ENCODE measurements around the gene WNT10A.
A peak's percentile ranks its signal among the peaks of the same experiment; 100 is the strongest.
"Not testable (repeated sequence)": the region's sequence is repeated elsewhere in the genome, so short reads cannot be mapped to it uniquely, and the experiment has no call there.

WNT10A gene

DNA sequence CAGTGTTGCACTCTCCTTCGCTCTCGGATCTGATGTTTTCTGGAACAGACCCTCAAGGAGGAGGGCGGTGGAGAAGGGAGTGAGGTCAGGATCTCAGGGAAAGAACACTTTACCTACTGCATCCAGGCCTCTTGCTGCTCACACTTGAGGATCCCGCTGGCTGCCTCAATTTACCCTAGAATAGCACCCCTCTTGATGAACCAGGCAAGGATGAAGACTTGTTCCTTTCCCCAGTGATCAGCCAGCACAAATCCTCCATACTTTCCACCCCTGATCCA is 14.2 kb downstream of the WNT10A start:
- DNase-seq: no peak

DNA sequence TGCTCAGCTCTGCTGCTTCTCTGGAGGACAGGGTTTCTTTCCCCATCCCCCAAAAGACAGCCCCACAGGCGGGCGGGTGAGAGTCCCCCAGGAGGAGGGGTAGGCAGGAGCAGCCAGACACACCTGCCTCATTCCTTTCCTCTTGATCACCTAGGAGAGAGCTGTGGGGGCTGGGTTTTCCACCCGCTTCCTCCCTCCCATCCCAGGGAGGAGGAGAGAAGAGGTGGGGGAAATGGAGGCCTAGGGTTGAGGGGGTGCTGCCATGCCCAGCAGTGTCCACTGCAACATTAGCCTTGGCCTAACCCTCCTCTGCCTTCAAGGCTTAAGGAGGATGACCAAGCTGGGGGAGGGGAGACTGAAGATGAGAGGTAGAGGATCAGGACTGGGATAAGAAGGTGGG is 14.7 kb downstream of the WNT10A start:
- no peak for DNase-seq

DNA sequence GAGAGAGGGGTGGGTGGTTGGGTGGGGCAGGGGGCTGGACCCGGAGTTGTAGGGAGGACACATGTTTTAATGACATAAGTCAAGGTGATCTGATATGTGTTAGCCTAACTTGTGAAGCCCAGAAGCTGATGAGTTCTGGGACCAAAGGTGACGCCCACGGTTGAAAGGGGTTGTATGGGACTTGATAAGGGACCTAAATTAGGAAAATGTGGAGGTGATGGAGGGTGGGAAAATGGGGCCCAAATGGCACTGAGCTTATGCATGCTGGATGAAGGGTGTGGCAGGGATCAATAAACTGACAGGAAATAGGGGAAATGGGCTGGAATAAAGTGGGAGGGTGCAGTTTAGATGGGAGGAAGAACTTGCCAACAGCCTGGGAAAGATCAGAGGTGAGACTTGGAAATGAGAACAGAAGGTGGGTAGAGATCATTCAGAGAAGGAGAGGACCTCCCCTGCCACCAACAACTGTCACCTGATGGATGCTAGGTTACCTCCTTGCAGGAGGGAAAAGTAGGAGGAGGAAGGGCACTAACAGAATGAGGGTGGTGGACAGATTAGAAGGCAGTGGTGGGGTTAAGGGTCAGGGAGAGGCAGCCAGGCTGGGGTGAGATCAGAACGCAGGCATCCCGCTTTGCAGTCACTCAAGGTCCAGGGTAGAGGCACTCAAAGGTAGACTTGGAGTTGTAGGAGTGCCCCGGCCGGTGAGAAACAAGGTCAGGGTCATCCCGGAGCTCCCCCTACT is 15.3 kb downstream of the WNT10A start:
- peak; percentile 29 for DNase-seq

DNA sequence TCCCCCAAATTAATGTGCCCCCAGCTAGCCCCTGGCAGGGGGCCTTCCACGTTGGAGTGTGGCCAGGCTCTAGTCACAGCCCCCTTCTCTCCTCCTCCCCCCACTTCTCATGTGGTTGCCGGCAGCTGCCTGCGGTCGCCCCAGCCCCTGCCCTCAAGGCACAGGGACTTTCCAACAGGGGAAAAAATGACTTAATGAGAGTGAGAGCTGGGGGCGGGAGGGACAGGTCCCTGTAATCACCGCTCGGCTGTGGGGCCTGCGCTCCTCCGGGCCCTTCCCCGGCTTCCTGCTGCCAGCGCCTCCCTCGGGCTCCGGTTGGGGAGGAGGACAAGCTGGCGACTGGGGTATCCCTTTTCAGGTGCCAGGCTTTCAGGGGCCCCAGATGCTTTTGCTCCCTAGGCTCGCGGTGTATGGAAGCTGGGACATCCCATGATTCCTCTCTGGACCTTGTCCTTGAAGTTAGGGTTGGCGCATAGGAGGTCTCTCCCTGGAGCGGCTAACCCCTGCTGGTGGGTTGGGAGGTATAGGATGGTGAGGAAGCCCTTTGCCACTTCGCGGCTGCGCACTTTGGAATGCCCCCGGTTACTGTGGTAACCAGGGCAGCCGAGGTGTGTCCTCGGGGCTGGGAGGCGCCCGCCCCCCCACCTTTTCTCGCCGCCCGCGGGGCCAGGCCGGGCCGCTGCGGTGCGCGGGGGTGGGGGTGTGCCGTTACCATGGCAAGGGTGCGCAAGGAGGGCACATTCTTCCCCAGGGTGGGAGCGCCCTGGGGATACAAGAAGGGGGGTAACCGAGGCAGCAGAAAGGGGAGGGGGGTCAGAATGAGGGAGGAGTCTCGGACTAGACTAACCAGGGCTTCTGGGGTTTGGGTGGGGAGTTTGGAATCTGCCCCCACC is 16.1 kb downstream of the WNT10A start:
- DNase-seq: peak; percentile 82

DNA sequence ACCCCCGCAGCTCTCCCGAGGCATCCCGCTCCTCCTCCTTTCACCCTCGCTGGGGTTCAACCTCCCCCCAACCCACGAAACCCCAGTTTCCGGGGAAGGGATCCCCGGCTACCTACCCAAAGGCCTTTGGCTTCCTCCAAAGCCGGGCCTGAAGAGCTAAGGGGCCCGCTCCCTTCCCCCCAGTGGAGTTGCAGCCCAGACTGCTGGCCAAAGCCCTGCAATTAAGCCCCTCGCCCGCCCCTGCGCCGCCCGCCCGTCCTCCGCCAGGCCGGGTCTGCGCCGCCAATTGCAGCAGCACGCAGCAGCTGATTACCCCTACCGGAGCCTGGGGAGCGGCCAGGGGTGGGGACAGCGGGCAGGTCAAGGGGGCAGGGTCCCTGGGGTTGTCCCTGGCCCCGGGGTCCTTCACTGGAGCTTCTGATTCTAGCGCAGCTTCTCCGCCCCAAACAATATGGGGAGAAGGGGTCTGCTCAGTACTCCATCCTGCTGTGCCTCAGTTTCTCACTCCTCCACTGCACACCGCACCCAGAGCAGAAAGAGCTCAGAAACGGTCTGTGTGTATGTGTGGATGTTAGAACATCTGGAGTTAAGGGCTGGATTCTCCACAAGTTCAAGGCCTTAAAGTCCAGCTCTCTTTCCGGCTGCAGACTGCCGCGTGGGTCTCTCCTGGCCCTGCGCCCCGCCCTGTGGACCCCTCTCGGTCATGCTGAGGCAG is 16.9 kb downstream of the WNT10A start:
- DNase-seq: peak; percentile 40

DNA sequence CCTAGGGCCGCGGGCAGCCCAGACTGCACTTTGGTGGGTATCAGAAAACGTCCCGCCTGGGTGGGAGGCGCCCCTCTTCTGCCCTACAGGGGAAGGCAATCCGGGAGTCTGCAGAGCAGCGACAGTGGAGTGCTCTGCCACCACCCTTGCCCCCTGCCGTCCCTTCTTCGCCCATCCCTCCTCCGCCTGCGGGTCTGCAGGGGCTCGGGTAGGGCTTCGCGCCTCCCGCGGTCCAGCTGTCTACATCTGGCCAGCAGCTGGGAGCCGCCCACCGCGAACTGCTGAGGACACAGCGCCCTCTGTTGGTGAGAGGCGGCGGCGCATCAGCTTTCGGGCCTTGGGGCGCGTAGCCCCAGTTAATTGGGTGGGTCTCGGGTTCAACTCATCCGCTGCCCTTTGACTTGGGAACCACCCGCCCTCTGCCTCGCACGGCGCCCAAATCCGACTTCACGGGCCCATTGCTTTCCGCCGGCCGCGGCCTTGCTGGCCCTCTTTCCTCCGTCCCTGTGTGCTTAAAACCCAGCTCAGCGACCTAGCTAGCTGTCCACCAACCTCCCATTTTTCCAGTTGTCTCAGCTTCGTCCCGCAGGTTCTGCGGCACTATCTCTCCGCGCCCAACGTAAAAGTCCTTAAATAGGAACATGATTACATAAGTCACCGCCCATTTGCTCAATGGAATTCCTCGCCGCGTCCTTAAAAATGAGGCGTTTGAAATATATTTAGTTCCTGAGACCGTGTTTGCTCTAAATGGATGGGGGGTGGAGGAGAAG is 17.6 kb downstream of the WNT10A start:
- DNase-seq: peak; percentile 67

DNA sequence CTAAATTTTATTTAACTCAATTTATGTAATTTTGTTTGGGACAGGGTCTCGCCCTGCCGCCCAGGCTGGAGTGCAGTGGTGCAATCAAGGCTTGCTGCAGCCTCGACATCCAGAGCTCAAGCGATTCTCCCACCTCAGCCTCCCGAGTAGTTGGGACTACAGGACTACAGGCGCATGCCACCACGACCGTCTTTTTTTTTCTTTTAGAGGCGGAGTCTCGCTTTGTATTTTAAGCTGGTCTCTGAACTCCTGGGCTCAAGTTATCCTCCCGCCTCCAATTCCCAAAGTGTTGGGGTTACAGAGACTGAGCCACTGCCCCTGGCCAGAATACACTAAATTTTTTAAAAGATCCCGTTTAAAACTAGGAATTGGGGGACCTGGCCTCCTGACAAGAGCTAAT is 18.5 kb downstream of the WNT10A start:
- no peak for DNase-seq

DNA sequence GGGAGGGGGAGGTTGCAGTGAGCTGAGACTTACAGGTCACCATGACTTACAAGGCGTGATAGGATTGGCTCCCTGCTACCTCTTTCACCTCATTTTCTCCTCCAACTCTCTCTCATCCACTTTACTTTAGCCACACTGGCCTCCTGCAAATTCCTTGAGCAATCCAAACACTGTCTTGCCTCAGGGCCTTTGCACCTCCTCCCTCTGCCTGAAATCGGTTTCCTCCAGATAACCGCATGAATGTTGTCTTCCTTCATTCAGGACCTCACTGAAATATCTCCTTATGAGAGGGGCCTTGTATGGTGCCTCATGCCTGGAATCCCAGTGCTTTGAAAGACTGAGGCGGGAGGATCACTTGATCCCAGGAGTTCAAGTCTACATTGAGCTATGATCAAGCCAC is 21.8 kb downstream of the WNT10A start:
- no peak for DNase-seq

DNA sequence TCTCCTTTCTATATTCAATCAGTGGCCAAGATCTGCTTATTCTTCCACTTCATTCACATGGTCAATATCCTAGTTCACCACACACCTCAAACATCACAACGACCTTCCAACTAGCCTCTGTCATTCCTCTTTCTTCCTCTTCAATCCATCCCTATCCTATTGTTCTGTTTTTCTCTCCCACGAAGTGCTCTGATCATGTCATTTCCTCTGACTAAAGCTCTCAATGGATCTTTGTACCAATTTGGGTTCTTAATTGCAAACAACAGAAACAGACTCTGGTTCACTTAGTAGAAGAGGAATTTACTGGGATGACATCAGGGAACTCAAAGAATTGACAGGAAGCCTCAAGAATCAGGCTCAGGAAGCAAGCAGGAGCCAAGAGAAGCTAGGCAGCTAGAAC is 23.5 kb downstream of the WNT10A start:
- no peak for DNase-seq

DNA sequence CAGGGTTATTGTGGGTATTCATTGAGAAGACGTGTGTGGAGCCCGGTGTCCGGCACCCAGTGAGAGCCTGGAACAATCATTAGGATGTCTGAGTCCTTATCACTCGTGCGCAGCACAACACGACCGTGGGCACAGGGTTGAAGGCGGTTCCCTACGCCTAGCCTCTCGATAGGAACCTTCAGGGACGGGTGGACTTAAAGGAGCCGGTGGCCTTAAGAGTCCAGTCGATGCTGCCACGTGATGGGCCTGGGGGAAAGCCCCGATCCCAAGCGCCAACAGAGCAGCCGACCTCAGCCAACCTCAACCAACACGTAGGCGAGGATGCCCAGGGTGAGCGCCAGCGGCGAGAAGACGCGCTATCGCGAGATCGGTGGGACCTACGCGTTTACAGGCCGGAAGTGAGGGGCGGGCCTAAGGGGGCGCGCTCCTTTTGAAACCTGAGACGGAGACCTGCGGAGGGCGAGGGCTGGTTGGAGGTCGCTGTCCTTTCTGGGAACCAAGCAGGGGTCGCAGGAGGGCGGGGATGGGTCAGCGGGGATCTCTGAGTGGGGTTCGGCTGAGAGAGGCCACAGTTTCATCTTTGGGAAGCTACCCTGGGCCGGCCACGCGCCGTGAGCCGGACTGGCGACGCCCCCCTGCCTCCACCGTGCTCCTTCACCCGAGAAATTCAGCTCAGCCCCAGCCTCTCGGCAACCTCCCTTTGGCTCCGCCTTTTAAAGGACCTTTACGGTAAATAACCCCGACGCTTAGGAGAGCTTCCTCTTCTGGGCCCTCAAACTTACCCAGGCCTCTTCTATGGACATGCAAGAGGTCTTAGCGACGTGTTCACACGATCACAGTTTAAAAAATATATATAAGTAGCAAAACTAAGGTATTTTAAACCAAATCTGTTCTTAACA is 28.3 kb downstream of the WNT10A start:
- DNase-seq: peak; percentile 97

DNA sequence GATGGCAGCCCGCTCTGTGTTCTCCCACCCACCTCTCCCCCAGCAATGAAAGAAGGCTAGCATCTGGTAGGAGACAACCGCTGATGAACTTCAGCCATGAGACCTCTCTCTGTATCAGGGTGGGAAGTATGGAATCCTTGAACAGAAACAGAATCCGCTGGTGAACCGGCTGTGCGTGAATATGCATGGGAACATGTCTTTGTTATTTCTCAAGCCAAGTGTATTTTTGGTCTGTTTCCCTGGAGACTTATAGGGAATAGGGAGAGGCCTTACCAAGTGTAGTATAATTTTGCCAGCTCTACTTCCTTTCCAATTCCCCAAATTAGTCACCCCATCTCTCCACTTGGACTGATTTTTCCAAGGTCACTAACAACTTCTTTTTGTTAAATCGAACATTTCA is 30.1 kb downstream of the WNT10A start:
- DNase-seq: no peak

DNA sequence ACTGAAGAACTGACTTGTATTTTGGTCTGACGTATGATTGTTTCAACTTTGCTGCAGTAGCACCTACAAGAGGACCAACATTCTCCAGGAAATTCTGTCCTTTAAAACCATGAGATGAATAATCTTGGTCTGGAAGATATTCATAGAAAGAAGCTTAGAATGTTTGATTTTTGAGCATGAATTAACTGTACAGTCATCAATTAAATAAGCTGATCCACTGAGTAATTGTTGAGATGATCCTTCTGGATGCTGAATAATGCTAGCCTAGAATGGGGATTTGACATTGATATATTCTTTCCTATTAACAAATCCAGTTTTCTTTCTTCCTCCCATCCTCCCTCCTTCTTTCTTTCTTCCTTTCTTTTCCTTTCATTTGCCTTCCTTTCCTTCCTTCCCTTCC is 39.9 kb downstream of the WNT10A start:
- DNase-seq: no peak

DNA sequence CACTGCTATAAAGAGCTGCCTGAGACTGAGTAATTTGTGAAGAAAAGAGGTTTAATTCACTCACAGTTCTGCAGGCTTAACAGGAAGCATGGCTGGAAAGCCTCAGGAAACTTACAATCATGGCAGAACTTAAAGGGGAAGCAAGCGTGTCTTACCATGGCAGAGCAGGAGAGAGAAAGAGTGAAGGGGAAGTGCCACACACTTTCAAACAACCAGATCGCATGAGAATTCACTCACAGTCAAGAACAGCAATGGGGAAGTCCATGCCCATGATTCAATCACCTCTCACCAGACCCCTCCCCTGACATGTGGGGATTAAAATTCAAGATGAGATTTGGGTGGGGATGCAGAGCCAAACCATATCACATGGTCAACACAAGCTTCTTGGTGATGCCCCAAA is 44.1 kb downstream of the WNT10A start:
- no peak for DNase-seq

DNA sequence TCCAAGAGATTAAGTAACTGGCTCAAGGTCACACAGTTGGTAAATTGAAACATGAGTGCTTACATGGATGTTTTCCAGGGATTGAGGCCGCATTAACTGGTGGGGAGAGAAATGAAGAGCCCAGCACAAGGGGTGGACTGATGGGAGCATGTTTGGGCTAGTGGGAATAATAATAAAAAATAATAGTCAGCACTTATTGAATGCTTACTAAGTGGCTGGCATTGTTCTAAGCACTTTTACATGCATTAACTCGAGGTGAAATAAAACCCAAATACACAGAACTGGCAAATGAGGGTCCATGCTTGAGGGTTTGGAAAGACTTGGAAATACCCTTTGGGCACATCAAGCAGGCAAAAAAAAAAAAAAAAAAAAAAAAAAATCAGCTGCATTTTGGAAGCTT is 44.8 kb downstream of the WNT10A start:
- no peak for DNase-seq

DNA sequence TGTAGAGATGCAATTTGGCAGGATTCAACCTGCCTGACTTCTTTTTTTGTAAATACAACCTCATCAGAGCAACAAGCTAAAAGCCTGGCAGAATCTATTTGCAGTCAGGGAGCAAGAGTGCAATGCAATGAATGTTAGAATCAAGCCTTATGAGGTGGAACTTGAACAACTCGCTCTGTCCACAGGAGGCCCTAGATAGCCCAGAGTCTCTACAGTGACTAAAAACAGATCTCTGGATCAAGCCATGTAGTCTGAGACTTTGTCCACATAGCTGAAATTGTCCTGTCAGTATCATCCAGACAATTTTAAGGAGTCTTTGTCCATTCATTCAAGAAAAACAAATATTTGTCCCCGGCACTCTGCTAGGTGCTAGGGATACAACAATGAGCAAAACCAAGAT is 46.8 kb downstream of the WNT10A start:
- peak; percentile 11 for DNase-seq

DNA sequence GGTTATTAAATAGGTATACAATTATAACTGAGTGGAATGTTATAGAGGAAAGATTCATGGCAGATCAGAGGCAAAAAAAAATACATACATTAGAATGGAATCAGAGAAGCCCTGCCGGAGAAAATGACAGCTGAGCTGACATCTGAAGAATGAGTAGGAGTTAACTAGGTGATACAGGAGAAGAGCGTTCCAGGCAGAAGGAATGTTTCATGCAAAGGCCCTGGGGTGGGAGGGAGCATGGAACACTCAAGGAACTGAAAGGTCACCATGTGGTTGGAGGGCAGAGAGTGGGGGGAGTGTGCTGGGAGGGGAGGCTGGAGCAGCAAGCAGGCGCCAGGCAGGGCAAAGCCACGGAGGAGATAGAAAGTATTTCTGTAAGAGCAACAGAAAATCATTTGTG is 47.2 kb downstream of the WNT10A start:
- DNase-seq: no peak

DNA sequence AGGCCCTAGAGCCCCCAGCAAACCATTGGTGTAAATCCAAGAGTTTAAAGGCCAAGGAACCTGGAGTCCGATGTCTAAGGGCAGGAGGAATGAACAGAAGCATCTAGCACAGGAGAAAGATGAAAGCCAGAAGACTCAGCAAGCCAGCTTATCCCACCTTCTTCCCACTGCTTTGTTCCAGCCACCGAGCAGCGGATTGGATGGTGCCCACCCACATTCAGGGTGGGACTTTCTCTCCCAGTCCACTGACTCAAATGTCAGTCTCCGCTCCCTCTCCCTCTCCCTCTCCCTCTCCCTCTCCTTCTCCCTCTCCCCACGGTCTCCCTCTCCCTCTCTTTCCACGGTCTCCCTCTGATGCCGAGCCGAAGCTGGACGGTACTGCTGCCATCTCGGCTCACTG is 49.8 kb downstream of the WNT10A start:
- DNase-seq: not testable (repeated sequence)

DNA sequence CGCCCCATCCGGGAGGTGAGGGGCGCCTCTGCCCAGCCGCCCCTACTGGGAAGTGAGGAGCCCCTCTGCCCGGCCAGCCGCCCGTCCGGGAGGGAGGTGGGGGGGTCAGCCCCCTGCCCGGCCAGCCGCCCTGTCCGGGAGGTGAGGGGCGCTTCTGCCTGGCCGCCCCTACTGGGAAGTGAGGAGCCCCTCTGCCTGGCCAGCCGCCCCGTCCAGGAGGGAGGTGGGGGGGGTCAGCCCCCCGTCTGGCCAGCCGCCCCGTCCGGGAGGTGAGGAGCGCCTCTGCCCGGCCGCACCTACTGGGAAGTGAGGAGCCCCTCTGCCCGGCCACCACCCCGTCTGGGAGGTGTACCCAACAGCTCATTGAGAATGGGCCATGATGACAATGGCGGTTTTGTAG is 51.1 kb downstream of the WNT10A start:
- not testable (repeated sequence) for DNase-seq
